Neural progenitor cell (in vitro differentiated cells): ENCODE results near the gene IL6ST. TPM values are rescaled to one million over a fixed set of nuclear protein-coding genes. Genes with fewer than 3 reads are reported as not detected.

Experiments used
- DNase-seq: peaks from one replicate; pipeline ENCODE4 v3.0.0-alpha.2; 2016; ENCODE audit warnings: low spot score
- H2AFZ ChIP-seq: fragments of 200-600 bp; sonication (generic); replicated peaks from 2 replicates; pipeline ENCODE4 v1.6.1; 2016; ENCODE audit warnings: antibody characterized with exemption
- H3F3A ChIP-seq: fragments of 200-600 bp; sonication (generic); 2 replicates; pipeline ENCODE4 v1.6.1; 2016; ENCODE audit warnings: antibody characterized with exemption, low read depth
- H3K27ac ChIP-seq: fragments of 200-600 bp; sonication (generic); 2 replicates; pipeline ENCODE4 v1.5.1; 2016; ENCODE audit warnings: mild to moderate bottlenecking
- H3K27me3 ChIP-seq: fragments of 200-600 bp; sonication (generic); 2 replicates; pipeline ENCODE4 v1.6.1; 2016; ENCODE audit warnings: mild to moderate bottlenecking, moderate library complexity
- H3K36me3 ChIP-seq: fragments of 200-600 bp; sonication (generic); 2 replicates; pipeline ENCODE4 v1.5.1; 2016
- H3K4me1 ChIP-seq: fragments of 200-600 bp; sonication (generic); 2 replicates; pipeline ENCODE4 v1.6.1; 2016; ENCODE audit warnings: mixed run types
- H3K4me2 ChIP-seq: fragments of 200-600 bp; sonication (generic); 2 replicates; pipeline ENCODE4 v1.6.1; 2016
- H3K4me3 ChIP-seq: fragments of 200-600 bp; sonication (generic); 2 replicates; pipeline ENCODE4 v1.5.1; 2016
- H3K79me2 ChIP-seq: fragments of 200-600 bp; sonication (generic); 2 replicates; pipeline ENCODE4 v1.6.1; 2016; ENCODE audit warnings: low read depth
- H3K9ac ChIP-seq: fragments of 200-600 bp; sonication (generic); 2 replicates; pipeline ENCODE4 v1.6.1; 2016
- H3K9me3 ChIP-seq: fragments of 200-600 bp; sonication (generic); 2 replicates; pipeline ENCODE4 v1.5.1; 2016; ENCODE audit warnings: low read depth
- H4K20me1 ChIP-seq: fragments of 200-600 bp; sonication (generic); 2 replicates; pipeline ENCODE4 v1.6.1; 2016; ENCODE audit warnings: low read depth
- H3K27ac Mint-ChIP-seq: 3 replicates; pipeline ENCODE4 v1.8.0; 2021; ENCODE audit warnings: mixed read lengths
- H3K27me3 Mint-ChIP-seq: 2 replicates; pipeline ENCODE4 v1.8.0; 2022; ENCODE audit warnings: low read depth, mild to moderate bottlenecking, inconsistent platforms, moderate library complexity, mixed read lengths; ENCODE audit not compliant: insufficient read depth
- H3K36me3 Mint-ChIP-seq: 3 replicates; pipeline ENCODE4 v1.8.0; 2021; ENCODE audit warnings: mixed read lengths
- H3K4me1 Mint-ChIP-seq: 3 replicates; pipeline ENCODE4 v1.8.0; 2021; ENCODE audit warnings: mixed read lengths
- H3K4me3 Mint-ChIP-seq: 3 replicates; pipeline ENCODE4 v1.8.0; 2021; ENCODE audit warnings: mild to moderate bottlenecking, moderate library complexity, mixed read lengths
- H3K9me3 Mint-ChIP-seq: 3 replicates; pipeline ENCODE4 v1.8.0; 2020; ENCODE audit warnings: mixed read lengths
- CTCF ChIP-seq: fragments of 200-600 bp; sonication (generic); IDR thresholded peaks from 2 replicates; pipeline ENCODE4 v1.5.1; 2017; ENCODE audit warnings: antibody characterized with exemption, mild to moderate bottlenecking
- EZH2 ChIP-seq: fragments of 200-600 bp; sonication (generic); IDR thresholded peaks from 2 replicates; pipeline ENCODE4 v1.6.1; 2017; ENCODE audit warnings: antibody characterized with exemption, mild to moderate bottlenecking, moderate library complexity
- EZH2phosphoT487 ChIP-seq: fragments of 200-600 bp; sonication (generic); IDR thresholded peaks from 2 replicates; pipeline ENCODE4 v1.6.1; 2017; ENCODE audit warnings: antibody characterized with exemption
- total RNA-seq: library from RNA; depleted of rRNA; stranded (reverse); fragments of >200 nt; gene quantifications from 2 replicates; pipeline ENCODE4 v1.2.3, GENCODE V29; 2015; ENCODE audit warnings: low replicate concordance

The IL6ST gene
- total RNA-seq, 1 donor from 2014 or later: 54.6 TPM

DNA sequence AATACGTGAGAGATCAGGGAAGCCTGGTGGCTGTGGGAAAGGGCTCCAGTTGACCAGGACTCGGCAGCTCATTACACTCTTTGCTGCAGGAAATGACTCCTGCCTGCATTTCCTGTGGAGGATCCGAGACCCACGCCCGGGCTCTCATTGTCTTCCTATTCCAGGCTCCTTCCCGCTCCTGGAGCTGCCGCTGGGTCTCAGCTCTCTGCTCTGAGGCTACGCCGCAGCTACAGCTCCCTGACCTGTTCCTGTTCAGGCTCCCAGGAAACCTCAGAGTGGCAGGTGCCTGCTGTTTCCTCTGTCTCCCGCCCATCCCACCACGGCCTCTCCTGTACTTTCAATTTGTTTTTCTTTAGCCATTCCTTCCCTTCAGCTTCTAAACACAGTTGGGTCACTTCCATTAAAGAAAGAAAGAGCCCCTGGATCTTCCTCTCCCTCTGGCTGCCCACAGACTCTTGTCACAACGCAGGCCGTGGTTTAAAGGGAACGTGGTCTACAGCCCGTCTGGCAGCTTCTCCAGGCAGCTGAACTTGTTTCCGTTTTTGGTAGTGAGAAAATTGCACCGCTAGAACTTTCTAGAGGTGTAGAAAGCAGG, 71.5 kb downstream of the IL6ST start:
- peaks cover 12% of the 10 kb centered on the region for H3K4me1 Mint-ChIP-seq
- TF ChIP-seq CTCF: no peak
- TF ChIP-seq EZH2phosphoT487: no peak
- H3K27ac Mint-ChIP-seq: peak overlapping the region; percentile 69
- H3K9me3 ChIP-seq: no peaks in the 10 kb centered on the region
- H3K4me2 ChIP-seq: no peak overlapping the region
- no peaks in the 10 kb centered on the region for H3K27me3 ChIP-seq
- H3K4me3 ChIP-seq: no peak overlapping the region
- H3K79me2 ChIP-seq: no peaks in the 10 kb centered on the region
- H3K4me1 ChIP-seq: no peaks in the 10 kb centered on the region
- H3K36me3 Mint-ChIP-seq: no peaks in the 10 kb centered on the region
- peak overlapping the region; percentile 90 for H2AFZ ChIP-seq
- H3K36me3 ChIP-seq: no peaks in the 10 kb centered on the region
- H3K9ac ChIP-seq: no peak overlapping the region
- H4K20me1 ChIP-seq: no peaks in the 10 kb centered on the region
- peak; percentile 11 for DNase-seq
- H3K27ac ChIP-seq: no peak overlapping the region
- no peaks in the 10 kb centered on the region for H3K9me3 Mint-ChIP-seq
- peaks cover 9% of the 10 kb centered on the region for H3K27me3 Mint-ChIP-seq
- H3F3A ChIP-seq: no peaks in the 10 kb centered on the region
- peak overlapping the region; percentile 29 for H3K4me3 Mint-ChIP-seq

- Mint-ChIP-seq H3K36me3 (no peaks in the 10 kb centered on the region), H3K4me3 (no peak overlapping the region), H3K27me3 (peaks cover 9% of the 10 kb centered on the region), H3K27ac (no peak overlapping the region), H3K4me1 (peaks cover 15% of the 10 kb centered on the region), H3K9me3 (no peaks in the 10 kb centered on the region)
- TF ChIP-seq EZH2: no peak
- no peak for TF ChIP-seq CTCF
- no peak for TF ChIP-seq EZH2phosphoT487
- H4K20me1 ChIP-seq: no peaks in the 10 kb centered on the region
- H2AFZ ChIP-seq: no peak overlapping the region
- H3K9me3 ChIP-seq: no peaks in the 10 kb centered on the region
- no peaks in the 10 kb centered on the region for H3K4me1 ChIP-seq
- no peaks in the 10 kb centered on the region for H3K27me3 ChIP-seq
- no peaks in the 10 kb centered on the region for H3K79me2 ChIP-seq
- no peaks in the 10 kb centered on the region for H3K36me3 ChIP-seq
- H3K27ac ChIP-seq: no peak overlapping the region
- no peak overlapping the region for H3K4me3 ChIP-seq
- no peak overlapping the region for H3K4me2 ChIP-seq
- no peaks in the 10 kb centered on the region for H3F3A ChIP-seq
- no peak for DNase-seq
- no peak overlapping the region for H3K9ac ChIP-seq
These were observed 73.1 kb downstream of the IL6ST start for GRCh38 chr5:55921617-55922016.

GRCh38 chr5:55920784-55921183, 74.0 kb downstream of the IL6ST start:
- Mint-ChIP-seq H3K9me3 (no peaks in the 10 kb centered on the region), H3K4me3 (no peak overlapping the region), H3K4me1 (peaks cover 15% of the 10 kb centered on the region), H3K36me3 (no peaks in the 10 kb centered on the region), H3K27me3 (peaks cover 9% of the 10 kb centered on the region), H3K27ac (no peak overlapping the region)
- Histone ChIP-seq H4K20me1 (no peaks in the 10 kb centered on the region), H3K27me3 (no peaks in the 10 kb centered on the region), H3F3A (no peaks in the 10 kb centered on the region), H3K36me3 (no peaks in the 10 kb centered on the region), H3K4me3 (no peak overlapping the region), H3K9me3 (no peaks in the 10 kb centered on the region), H2AFZ (no peak overlapping the region), H3K79me2 (no peaks in the 10 kb centered on the region), H3K4me1 (no peaks in the 10 kb centered on the region), H3K4me2 (no peak overlapping the region), H3K9ac (no peak overlapping the region), H3K27ac (no peak overlapping the region)
- no peak for TF ChIP-seq CTCF
- no peak for TF ChIP-seq EZH2
- DNase-seq: no peak
